Thyroid gland (tissue), 4 donors: ENCODE results near the gene DGAT2. TPM values are rescaled to one million over a fixed set of nuclear protein-coding genes. Genes with fewer than 3 reads are reported as not detected.

Source experiments
- DNase-seq, 2 donors: peaks; one replicate each; pipeline ENCODE4 v3.0.0-alpha.2; 2019
- H3K27ac ChIP-seq, 3 donors: fragments of 200-600 bp; sonication (generic); 1 replicate in 2 of 3; 2 replicates in 1 of 3; pipeline ENCODE4 v1.5.1; 2016 to 2019; ENCODE audit warnings: mild to moderate bottlenecking in 1 of 3, moderate library complexity in 1 of 3
- H3K27me3 ChIP-seq: fragments of 200-600 bp; sonication (generic); one replicate; pipeline ENCODE4 v1.5.1; 2019
- H3K36me3 ChIP-seq, 2 donors: fragments of 200-600 bp; sonication (generic); one replicate each; pipeline ENCODE4 v1.5.1; 2016 to 2019
- H3K4me1 ChIP-seq, 2 donors: fragments of 200-600 bp; sonication (generic); one replicate each; pipeline ENCODE4 v1.5.1; 2017 to 2019
- H3K4me3 ChIP-seq, 3 donors: fragments of 200-600 bp; sonication (generic); replicated peaks in 1 of 3; 1 replicate in 2 of 3; 2 replicates in 1 of 3; pipeline ENCODE4 v1.5.1; 2016; ENCODE audit warnings: mild to moderate bottlenecking in 1 of 3
- H3K9me3 ChIP-seq: fragments of 200-600 bp; sonication (generic); one replicate; pipeline ENCODE4 v1.5.1; 2017
- CTCF ChIP-seq, 6 experiments: fragments of 200-600 bp in 3 of 6; fragments of 450-650 bp in 3 of 6; sonication (generic) in 3 of 6; IDR thresholded peaks; one replicate each; pipeline ENCODE4 v1.5.1; 2016 to 2019; ENCODE audit warnings: antibody characterized with exemption in 6 of 6, mild to moderate bottlenecking in 2 of 6, inconsistent platforms in 1 of 6, moderate library complexity in 1 of 6
- POLR2A ChIP-seq, 2 donors: fragments of 450-650 bp; IDR thresholded peaks; one replicate each; pipeline ENCODE4 v1.6.1; 2017; ENCODE audit warnings: antibody characterized with exemption in 2 of 2, mild to moderate bottlenecking in 2 of 2, moderate library complexity in 1 of 2
- WGBS, 2 donors: methylation state at CpG; one replicate each; pipeline ENCODE4 v1.1.5; 2017; 5-methylcytosine and 5-hydroxymethylcytosine counted together
- intact Hi-C: fragments of 100-400 bp; cut with DNase I; formaldehyde crosslinking; loops from one replicate; pipeline ENCODE4 v1.15.1; 2023
- total RNA-seq, 4 donors: library from RNA; depleted of rRNA; stranded (reverse); fragments of >200 nt; gene quantifications; one replicate each; pipeline ENCODE4 v1.2.3, GENCODE V29; 2016

The DGAT2 gene
- total RNA-seq, 4 donors from 2014 or later: 9.9 to 20.7 (median 16.3) TPM

- TF ChIP-seq POLR2A (IDR thresholded peaks at IDR 0.05): no peak
- peak in 1 of 6 experiments; percentile 2 for TF ChIP-seq CTCF (IDR thresholded peaks at IDR 0.05)
- DNase-seq: no peak
- H3K27me3 ChIP-seq: no peaks in the 10 kb centered on the region
- WGBS, 2 donors: 88 to 96% methylated on average over 9 of the region's 9 CpGs
- no peaks in the 10 kb centered on the region for H3K9me3 ChIP-seq
- no peak overlapping the region for H3K4me3 ChIP-seq
- no peaks in the 10 kb centered on the region for H3K36me3 ChIP-seq
- H3K27ac ChIP-seq: no peak overlapping the region
- intact Hi-C loops: loop anchor here (10.0 kb wide), 1 partner anchor 432 kb away; no protein-coding TSS in a partner anchor
- H3K4me1 ChIP-seq: no peaks in the 10 kb centered on the region
Observed at GRCh38 chr11:75722669-75723042, 45.9 kb upstream of the DGAT2 start.

GRCh38 chr11:75725547-75726320, 42.8 kb upstream of the DGAT2 start:
- intact Hi-C loops: loop anchor here (10.0 kb wide), 1 partner anchor 429 kb away; no protein-coding TSS in a partner anchor
- Histone ChIP-seq H3K4me3 (no peak overlapping the region), H3K27ac (no peak overlapping the region), H3K36me3 (no peaks in the 10 kb centered on the region), H3K27me3 (no peaks in the 10 kb centered on the region), H3K4me1 (no peaks in the 10 kb centered on the region), H3K9me3 (no peaks in the 10 kb centered on the region)
- TF ChIP-seq CTCF (IDR thresholded peaks at IDR 0.05) (no peak), POLR2A (IDR thresholded peaks at IDR 0.05) (no peak)
- DNase-seq: no peak
- WGBS, 2 donors: 88 to 90% methylated on average over 12 to 13 of the region's 13 CpGs

GRCh38 chr11:75728992-75729391, 39.6 kb upstream of the DGAT2 start:
- Histone ChIP-seq H3K27ac (no peak overlapping the region), H3K27me3 (no peaks in the 10 kb centered on the region), H3K4me1 (peaks cover 6 to 7% of the 10 kb centered on the region in 2 donors), H3K36me3 (no peaks in the 10 kb centered on the region), H3K9me3 (no peaks in the 10 kb centered on the region), H3K4me3 (no peak overlapping the region)
- intact Hi-C loops: loop anchor here (10.0 kb wide), 1 partner anchor 426 kb away; no protein-coding TSS in a partner anchor
- no peak for TF ChIP-seq CTCF (IDR thresholded peaks at IDR 0.05)
- TF ChIP-seq POLR2A (IDR thresholded peaks at IDR 0.05): no peak
- DNase-seq: no peak
- 91 to 95% methylated on average over 2 of the region's 2 CpGs for WGBS, 2 donors

- Histone ChIP-seq H3K27ac (no peak overlapping the region), H3K9me3 (no peaks in the 10 kb centered on the region), H3K36me3 (no peaks in the 10 kb centered on the region), H3K4me1 (peaks cover 7 to 13% of the 10 kb centered on the region in 2 donors), H3K27me3 (no peaks in the 10 kb centered on the region), H3K4me3 (no peak overlapping the region)
- no peak for DNase-seq
- 92 to 95% methylated on average over 5 of the region's 5 CpGs for WGBS, 2 donors
- no peak for TF ChIP-seq POLR2A (IDR thresholded peaks at IDR 0.05)
- TF ChIP-seq CTCF (IDR thresholded peaks at IDR 0.05): no peak
- intact Hi-C loops: no loop called here
Observed at GRCh38 chr11:75731095-75731494, 37.5 kb upstream of the DGAT2 start.

- Histone ChIP-seq H3K4me3 (no peak overlapping the region), H3K36me3 (no peaks in the 10 kb centered on the region), H3K9me3 (no peaks in the 10 kb centered on the region), H3K27ac (no peak overlapping the region), H3K4me1 (peaks cover 7 to 13% of the 10 kb centered on the region in 2 donors), H3K27me3 (no peaks in the 10 kb centered on the region)
- intact Hi-C loops: no loop called here
- 93 to 97% methylated on average over 8 of the region's 8 CpGs for WGBS, 2 donors
- DNase-seq: no peak
- TF ChIP-seq POLR2A (IDR thresholded peaks at IDR 0.05) (no peak), CTCF (IDR thresholded peaks at IDR 0.05) (no peak)
Observed at GRCh38 chr11:75733071-75733430, 35.5 kb upstream of the DGAT2 start.
